HEK293 (cell line): ENCODE data around the gene CFAP43.

ENCODE experiments used
- EGR2 ChIP-seq: fragments of 450-650 bp; formaldehyde crosslinking; IDR thresholded peaks from 2 replicates; pipeline ENCODE4 v1.5.1; 2016; ENCODE audit warnings: low read depth, missing biosample characterization, missing genetic modification characterization
- GLIS1 ChIP-seq: fragments of 450-650 bp; formaldehyde crosslinking; IDR thresholded peaks from 2 replicates; pipeline ENCODE4 v1.5.1; 2016; ENCODE audit warnings: missing biosample characterization, missing genetic modification characterization
- IKZF3 ChIP-seq: fragments of 450-650 bp; IDR thresholded peaks from 2 replicates; pipeline ENCODE4 v1.5.0; 2018; ENCODE audit warnings: missing biosample characterization, mild to moderate bottlenecking, missing genetic modification characterization, moderate library complexity
- KLF7 ChIP-seq: fragments of 450-650 bp; formaldehyde crosslinking; IDR thresholded peaks from 2 replicates; pipeline ENCODE4 v1.5.1; 2016; ENCODE audit warnings: missing biosample characterization, missing genetic modification characterization, borderline replicate concordance
- MZF1 ChIP-seq: fragments of 450-650 bp; formaldehyde crosslinking; IDR thresholded peaks from 2 replicates; pipeline ENCODE4 v1.5.1; 2017; ENCODE audit warnings: missing biosample characterization, missing genetic modification characterization, borderline replicate concordance
- PBX3 ChIP-seq: sonication (generic); formaldehyde crosslinking; IDR thresholded peaks from 2 replicates; pipeline ENCODE4 v1.8.1; 2022; ENCODE audit warnings: mild to moderate bottlenecking, moderate library complexity, missing genetic modification reagents
- REST ChIP-seq: fragments of 450-650 bp; formaldehyde crosslinking; IDR thresholded peaks from 2 replicates; pipeline ENCODE4 v1.5.1; 2016; ENCODE audit warnings: missing biosample characterization, missing genetic modification characterization
- TSHZ1 ChIP-seq: fragments of 450-650 bp; formaldehyde crosslinking; IDR thresholded peaks from 2 replicates; pipeline ENCODE4 v1.5.1; 2016; ENCODE audit warnings: missing biosample characterization, missing genetic modification characterization, borderline replicate concordance
- WT1 ChIP-seq: fragments of 450-650 bp; formaldehyde crosslinking; IDR thresholded peaks from 2 replicates; pipeline ENCODE4 v1.5.1; 2016; ENCODE audit warnings: missing biosample characterization, missing genetic modification characterization
- ZBTB11 ChIP-seq: fragments of 450-650 bp; formaldehyde crosslinking; conservative IDR thresholded peaks from 2 replicates; pipeline ENCODE4 v1.5.1; 2016; ENCODE audit warnings: low read depth, missing biosample characterization, missing genetic modification characterization
- ZBTB20 ChIP-seq: fragments of 450-650 bp; formaldehyde crosslinking; IDR thresholded peaks from 2 replicates; pipeline ENCODE4 v1.5.1; 2016; ENCODE audit warnings: missing biosample characterization, missing genetic modification characterization
- ZFHX2 ChIP-seq: fragments of 450-650 bp; formaldehyde crosslinking; conservative IDR thresholded peaks from 2 replicates; pipeline ENCODE4 v1.5.1; 2016; ENCODE audit warnings: missing biosample characterization, missing genetic modification characterization
- ZFP41 ChIP-seq: fragments of 450-650 bp; formaldehyde crosslinking; IDR thresholded peaks from 2 replicates; pipeline ENCODE4 v1.5.1; 2016; ENCODE audit warnings: missing biosample characterization, missing genetic modification characterization, borderline replicate concordance
- ZNF19 ChIP-seq: fragments of 450-650 bp; formaldehyde crosslinking; IDR thresholded peaks from 2 replicates; pipeline ENCODE4; 2016; ENCODE audit warnings: missing biosample characterization, missing genetic modification characterization, low read depth
- ZNF391 ChIP-seq: fragments of 450-650 bp; formaldehyde crosslinking; IDR thresholded peaks from 2 replicates; pipeline ENCODE4 v1.5.1; 2016; ENCODE audit warnings: low read depth, missing biosample characterization, missing genetic modification characterization, borderline replicate concordance
- ZNF423 ChIP-seq: fragments of 450-650 bp; formaldehyde crosslinking; IDR thresholded peaks from 2 replicates; pipeline ENCODE4 v1.5.1; 2016; ENCODE audit warnings: missing biosample characterization, missing genetic modification characterization
- ZNF843 ChIP-seq: fragments of 450-650 bp; formaldehyde crosslinking; IDR thresholded peaks from 2 replicates; pipeline ENCODE4 v1.5.1; 2016; ENCODE audit warnings: missing biosample characterization, missing genetic modification characterization
- TF ChIP-seq, protein P1 (sequence below): fragments of 450-650 bp; formaldehyde crosslinking; IDR thresholded peaks from 2 replicates; pipeline ENCODE4 v1.5.1; 2017; ENCODE audit warnings: missing biosample characterization, missing genetic modification characterization
- TF ChIP-seq, protein P2 (sequence below): fragments of 450-650 bp; formaldehyde crosslinking; IDR thresholded peaks from 2 replicates; pipeline ENCODE4; 2016; ENCODE audit warnings: missing biosample characterization, missing genetic modification characterization
- TF ChIP-seq, protein P3 (sequence below): fragments of 450-650 bp; formaldehyde crosslinking; IDR thresholded peaks from 2 replicates; pipeline ENCODE4 v1.5.1; 2016; ENCODE audit warnings: missing biosample characterization, missing genetic modification characterization

CFAP43 gene

GRCh38 chr10:104231784-104232612 lies at the start of gene CFAP43 (continued):
- TF ChIP-seq ZFHX2 (tag by site-specific recombination) = no peak
- 0 out of 2 replicates have a peak, but pooled peaks have one; percentile 23 for TF ChIP-seq KLF7
- TF ChIP-seq PBX3 (CRISPR knock-in tag) = peak; percentile 90
- 0 out of 2 replicates have a peak, but pooled peaks have one; percentile 8 for TF ChIP-seq IKZF3 (tag by site-specific recombination)
- peak; percentile 62; the same call in 1 of the 2 replicates for TF ChIP-seq GLIS1
- TF ChIP-seq, protein P1, sequence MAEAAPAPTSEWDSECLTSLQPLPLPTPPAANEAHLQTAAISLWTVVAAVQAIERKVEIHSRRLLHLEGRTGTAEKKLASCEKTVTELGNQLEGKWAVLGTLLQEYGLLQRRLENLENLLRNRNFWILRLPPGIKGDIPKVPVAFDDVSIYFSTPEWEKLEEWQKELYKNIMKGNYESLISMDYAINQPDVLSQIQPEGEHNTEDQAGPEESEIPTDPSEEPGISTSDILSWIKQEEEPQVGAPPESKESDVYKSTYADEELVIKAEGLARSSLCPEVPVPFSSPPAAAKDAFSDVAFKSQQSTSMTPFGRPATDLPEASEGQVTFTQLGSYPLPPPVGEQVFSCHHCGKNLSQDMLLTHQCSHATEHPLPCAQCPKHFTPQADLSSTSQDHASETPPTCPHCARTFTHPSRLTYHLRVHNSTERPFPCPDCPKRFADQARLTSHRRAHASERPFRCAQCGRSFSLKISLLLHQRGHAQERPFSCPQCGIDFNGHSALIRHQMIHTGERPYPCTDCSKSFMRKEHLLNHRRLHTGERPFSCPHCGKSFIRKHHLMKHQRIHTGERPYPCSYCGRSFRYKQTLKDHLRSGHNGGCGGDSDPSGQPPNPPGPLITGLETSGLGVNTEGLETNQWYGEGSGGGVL (tag by site-specific recombination) = peak; percentile 79
- peak; percentile 63 for TF ChIP-seq ZBTB11 (tag by site-specific recombination)
- TF ChIP-seq MZF1 (tag by site-specific recombination) = no peak; the same call in 1 of the 2 replicates
- TF ChIP-seq ZBTB20 = peak; percentile 53; the same call in 1 of the 2 replicates
- peak; percentile 45; the same call in 1 of the 2 replicates for TF ChIP-seq WT1 (tag by site-specific recombination)
- TF ChIP-seq ZNF19 (tag by site-specific recombination) = no peak
- TF ChIP-seq ZNF391 (tag by site-specific recombination) = peak; percentile 84; the same call in 1 of the 2 replicates
- TF ChIP-seq REST (tag by site-specific recombination) = peak; percentile 57
- TF ChIP-seq ZNF423 = peak; percentile 97
- no peak for TF ChIP-seq ZFP41
- TF ChIP-seq, protein P2, sequence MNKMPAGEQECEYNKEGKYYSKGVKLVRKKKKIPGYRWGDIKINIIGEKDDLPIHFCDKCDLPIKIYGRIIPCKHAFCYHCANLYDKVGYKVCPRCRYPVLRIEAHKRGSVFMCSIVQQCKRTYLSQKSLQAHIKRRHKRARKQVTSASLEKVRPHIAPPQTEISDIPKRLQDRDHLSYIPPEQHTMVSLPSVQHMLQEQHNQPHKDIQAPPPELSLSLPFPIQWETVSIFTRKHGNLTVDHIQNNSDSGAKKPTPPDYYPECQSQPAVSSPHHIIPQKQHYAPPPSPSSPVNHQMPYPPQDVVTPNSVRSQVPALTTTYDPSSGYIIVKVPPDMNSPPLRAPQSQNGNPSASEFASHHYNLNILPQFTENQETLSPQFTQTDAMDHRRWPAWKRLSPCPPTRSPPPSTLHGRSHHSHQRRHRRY (tag by site-specific recombination) = 0 out of 2 replicates have a peak, but pooled peaks have one; percentile 70
- no peak for TF ChIP-seq EGR2 (tag by site-specific recombination)
- TF ChIP-seq, protein P3, sequence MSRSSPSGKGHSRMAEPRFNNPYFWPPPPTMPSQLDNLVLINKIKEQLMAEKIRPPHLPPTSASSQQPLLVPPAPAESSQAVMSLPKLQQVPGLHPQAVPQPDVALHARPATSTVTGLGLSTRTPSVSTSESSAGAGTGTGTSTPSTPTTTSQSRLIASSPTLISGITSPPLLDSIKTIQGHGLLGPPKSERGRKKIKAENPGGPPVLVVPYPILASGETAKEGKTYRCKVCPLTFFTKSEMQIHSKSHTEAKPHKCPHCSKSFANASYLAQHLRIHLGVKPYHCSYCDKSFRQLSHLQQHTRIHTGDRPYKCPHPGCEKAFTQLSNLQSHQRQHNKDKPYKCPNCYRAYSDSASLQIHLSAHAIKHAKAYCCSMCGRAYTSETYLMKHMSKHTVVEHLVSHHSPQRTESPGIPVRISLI (tag by site-specific recombination) = no peak
- TF ChIP-seq ZNF843 (tag by site-specific recombination) = peak; percentile 49; the same call in 1 of the 2 replicates
- TF ChIP-seq TSHZ1 (tag by site-specific recombination) = peak; percentile 55; the same call in 1 of the 2 replicates
